ENCODE results near the gene SEH1L.

Gene SEH1L

DNA sequence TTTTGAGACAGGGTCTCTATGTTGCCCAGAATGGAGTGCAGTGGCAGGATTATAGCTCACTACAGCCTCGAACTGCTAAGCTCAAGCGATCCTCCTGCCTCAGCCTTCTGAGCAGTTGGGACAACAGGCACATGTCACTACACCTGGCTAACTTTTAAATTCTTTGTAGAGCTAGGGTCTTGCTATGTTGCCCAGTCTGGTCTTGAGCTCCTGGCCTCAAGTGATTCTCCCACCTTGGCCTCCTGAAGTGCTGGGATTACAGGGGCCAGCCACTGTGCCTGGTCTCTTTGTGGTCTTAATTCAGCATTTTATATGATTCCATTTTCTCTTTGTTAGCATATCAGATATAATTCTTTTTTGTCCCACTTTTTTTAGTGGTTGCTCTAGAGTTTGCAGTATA, 77.4 kb downstream of the SEH1L start:
- TF ChIP-seq ZNF274 (IDR thresholded peaks at IDR 0.05; ENCODE audit: low read depth, low read length): no peak
- H3K4me3 ChIP-seq (ENCODE audit: low read length): no peak overlapping the region

DNA sequence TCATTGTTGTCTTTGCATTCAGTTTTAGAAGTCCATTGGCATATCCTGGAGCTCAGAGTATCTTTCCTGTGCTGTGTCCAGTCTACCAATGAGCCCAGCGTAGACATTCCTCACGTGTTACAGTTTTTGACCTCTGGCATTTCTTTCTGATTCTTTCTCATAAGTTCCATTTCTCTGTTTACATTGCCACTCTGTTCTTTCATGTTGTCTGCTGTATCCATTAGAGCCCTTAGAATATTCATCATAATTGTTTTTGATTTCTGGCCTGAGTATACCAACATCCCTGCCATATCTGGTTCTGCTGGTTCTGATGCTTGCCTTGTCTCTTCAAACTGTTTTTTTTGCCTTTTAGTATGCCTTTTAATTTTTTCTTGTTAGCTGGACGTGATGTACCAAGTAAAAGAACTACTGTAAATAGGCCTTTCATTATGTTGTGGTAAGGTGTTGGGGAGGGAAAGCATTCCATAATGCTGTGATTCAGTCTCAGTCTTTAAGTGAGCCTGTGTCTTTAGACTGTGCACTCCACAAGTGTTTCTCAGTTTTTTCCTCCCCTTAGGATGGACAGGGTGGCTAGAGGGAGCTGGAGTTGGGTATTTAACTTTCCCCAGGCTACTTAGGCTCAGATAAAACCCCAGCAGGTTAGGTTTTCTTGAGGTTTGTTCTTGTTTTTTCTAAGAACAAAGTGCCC, 78.9 kb downstream of the SEH1L start:
- no peak overlapping the region for H3K4me3 ChIP-seq (ENCODE audit: low read length)
- no peak for TF ChIP-seq ZNF274 (IDR thresholded peaks at IDR 0.05; ENCODE audit: low read depth, low read length)

DNA sequence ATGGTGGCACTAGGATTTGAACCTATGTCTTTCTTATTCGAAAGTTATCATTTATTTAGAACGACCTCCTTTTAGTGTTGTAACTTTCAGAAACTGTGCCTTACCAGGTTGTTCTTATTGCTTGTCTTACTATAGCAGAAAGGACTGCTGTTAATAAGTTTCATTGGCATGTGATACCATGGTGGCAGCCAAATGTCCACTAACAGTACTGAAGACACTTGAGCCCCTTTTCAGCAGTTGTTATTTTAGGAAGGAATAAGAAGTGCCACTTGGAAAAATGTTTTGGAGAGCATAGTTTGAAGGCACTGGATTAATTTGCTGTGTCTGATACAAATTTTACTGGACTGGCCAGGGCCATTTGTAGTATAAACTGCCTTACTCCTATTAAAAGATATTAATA, 81.1 kb downstream of the SEH1L start:
- no peak overlapping the region for H3K4me3 ChIP-seq (ENCODE audit: low read length)

DNA sequence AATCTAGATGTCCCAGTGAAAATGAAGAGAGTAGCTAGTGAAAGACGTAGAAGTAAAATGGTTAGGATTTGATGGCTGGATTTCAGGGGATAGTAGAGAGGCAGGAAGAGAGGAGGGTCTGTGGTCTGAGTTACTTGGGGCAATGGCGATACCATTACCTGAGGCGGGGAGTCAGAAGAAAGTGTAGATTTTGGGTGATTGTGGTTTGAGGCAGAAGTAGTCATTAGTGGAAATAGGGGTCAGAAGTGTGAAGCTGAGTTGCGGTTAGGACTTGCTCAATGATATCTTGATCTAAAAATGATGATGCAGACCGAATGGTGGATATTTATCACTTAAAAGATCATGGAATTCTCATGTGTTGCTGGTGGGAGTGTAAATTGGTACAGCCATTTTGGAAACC, 84.4 kb downstream of the SEH1L start:
- no peak for TF ChIP-seq ZNF274 (IDR thresholded peaks at IDR 0.05; ENCODE audit: low read depth, low read length)
- H3K4me3 ChIP-seq (ENCODE audit: low read length): no peak overlapping the region

More for the DNA sequence above, 81.1 kb downstream of the SEH1L start:
- no peak for TF ChIP-seq ZNF274 (IDR thresholded peaks at IDR 0.05; ENCODE audit: low read depth, low read length)

DNA sequence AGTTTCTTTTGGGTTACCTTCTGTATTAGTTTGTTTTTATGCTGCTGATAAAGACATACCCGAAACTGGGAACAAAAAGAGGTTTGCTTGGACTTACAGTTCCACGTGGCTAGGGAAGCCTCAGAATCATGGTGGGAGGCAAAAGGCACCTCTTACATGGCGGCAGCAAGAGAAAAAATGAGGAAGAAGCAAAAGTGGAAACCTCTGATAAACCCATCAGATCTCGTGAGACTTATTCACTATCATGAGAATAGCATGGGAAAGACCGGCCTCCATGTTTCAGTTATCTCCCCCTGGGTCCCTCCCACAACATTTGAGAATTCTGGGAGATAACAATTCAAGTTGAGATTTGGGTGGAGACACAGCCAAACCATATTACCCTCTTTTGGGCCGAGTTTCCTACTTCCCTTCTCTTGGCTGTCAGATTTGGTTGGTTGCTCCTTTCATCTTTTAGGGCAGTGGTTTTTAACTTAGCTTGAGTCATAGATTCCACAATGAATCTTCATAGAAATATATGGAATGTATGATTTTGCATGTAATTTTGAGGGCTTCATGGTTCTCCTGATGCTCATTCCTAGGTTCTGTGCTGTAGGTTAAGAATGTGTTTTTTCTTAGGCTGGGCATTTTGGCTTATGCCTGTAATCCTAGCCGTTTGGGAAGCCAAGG, 87.6 kb downstream of the SEH1L start:
- no peak overlapping the region for H3K4me3 ChIP-seq (ENCODE audit: low read length)
- no peak for TF ChIP-seq ZNF274 (IDR thresholded peaks at IDR 0.05; ENCODE audit: low read depth, low read length)

DNA sequence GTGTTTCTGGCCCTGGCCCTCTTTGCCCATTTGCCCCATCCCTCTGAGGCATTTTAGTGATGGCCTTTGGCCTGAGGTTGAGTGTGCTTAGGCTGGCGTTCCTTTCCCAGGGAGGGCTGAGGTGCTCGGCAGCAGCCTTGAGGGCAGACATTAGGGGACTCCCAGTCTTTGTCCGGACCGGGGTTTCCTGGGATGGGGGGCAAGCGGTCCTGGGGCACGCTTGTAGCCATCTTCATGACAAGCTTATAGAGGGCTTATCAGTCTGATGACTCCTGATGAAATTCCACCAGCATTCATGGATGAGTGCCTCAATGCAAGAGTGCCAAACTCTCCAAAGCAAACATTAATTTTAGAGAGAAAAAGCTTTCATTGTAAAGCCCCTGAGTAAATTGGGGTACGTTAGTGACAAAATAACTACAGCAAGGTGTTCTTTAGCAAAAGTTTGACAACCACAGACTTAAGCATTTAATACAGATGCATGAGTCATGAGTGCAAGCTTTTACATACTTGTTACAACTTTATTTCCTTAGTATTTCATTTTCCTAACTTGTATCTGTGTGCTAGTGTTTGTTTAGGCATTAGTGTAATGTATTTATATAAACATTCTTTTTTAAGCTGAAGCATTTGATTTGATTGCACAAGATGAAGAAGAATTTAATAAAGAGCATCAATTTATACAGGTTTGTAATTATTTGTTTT, 89.0 kb downstream of the SEH1L start:
- H3K4me3 ChIP-seq (ENCODE audit: low read length): no peak overlapping the region
- no peak for TF ChIP-seq ZNF274 (IDR thresholded peaks at IDR 0.05; ENCODE audit: low read depth, low read length)
